Measurements from ENCODE around the gene ABCC10.
"Not testable (repeated sequence)": the region's sequence is repeated elsewhere in the genome, so short reads cannot be mapped to it uniquely, and the experiment has no call there.

ABCC10 gene

GRCh38 chr6:43459535-43459934 is 32.2 kb downstream of the ABCC10 start:
- H3K27me3 ChIP-seq (ENCODE audit: low read depth, low read length), result peaks cover 5% of the 10 kb centered on the region
- no peaks in the 10 kb centered on the region for H3K36me3 ChIP-seq (ENCODE audit: control insufficient read depth in 1 of 2, insufficient read depth in 2 of 2, low read length in 2 of 2)
- peaks cover 0 to 12% of the 10 kb centered on the region in 2 donors for H3K4me1 ChIP-seq (ENCODE audit: control insufficient read depth in 1 of 2, insufficient read depth in 2 of 2, low read length in 2 of 2)
- H3K9me3 ChIP-seq (ENCODE audit: control insufficient read depth in 1 of 2, low read length in 2 of 2), result no peaks in the 10 kb centered on the region
- no peak overlapping the region for H3K4me3 ChIP-seq (ENCODE audit: low read depth in 1 of 2, low read length in 2 of 2)
- no peak overlapping the region for H3K27ac ChIP-seq (ENCODE audit: low read length)

- Histone ChIP-seq H3K27ac (ENCODE audit: low read length) (no peak overlapping the region), H3K4me1 (ENCODE audit: control insufficient read depth in 1 of 2, insufficient read depth in 2 of 2, low read length in 2 of 2) (peaks cover 0 to 8% of the 10 kb centered on the region in 2 donors), H3K4me3 (ENCODE audit: low read depth in 1 of 2, low read length in 2 of 2) (no peak overlapping the region), H3K27me3 (ENCODE audit: low read depth, low read length) (peaks cover 5% of the 10 kb centered on the region), H3K36me3 (ENCODE audit: control insufficient read depth in 1 of 2, insufficient read depth in 2 of 2, low read length in 2 of 2) (no peaks in the 10 kb centered on the region), H3K9me3 (ENCODE audit: control insufficient read depth in 1 of 2, low read length in 2 of 2) (no peaks in the 10 kb centered on the region)
Measured at GRCh38 chr6:43460032-43460431, 32.7 kb downstream of the ABCC10 start.

GRCh38 chr6:43461936-43462335 is 34.6 kb downstream of the ABCC10 start:
- Histone ChIP-seq H3K27me3 (ENCODE audit: low read depth, low read length) (peaks cover 2% of the 10 kb centered on the region), H3K27ac (ENCODE audit: low read length) (no peak overlapping the region), H3K4me1 (ENCODE audit: control insufficient read depth in 1 of 2, insufficient read depth in 2 of 2, low read length in 2 of 2) (no peaks in the 10 kb centered on the region), H3K9me3 (ENCODE audit: control insufficient read depth in 1 of 2, low read length in 2 of 2) (no peaks in the 10 kb centered on the region), H3K36me3 (ENCODE audit: control insufficient read depth in 1 of 2, insufficient read depth in 2 of 2, low read length in 2 of 2) (no peaks in the 10 kb centered on the region), H3K4me3 (ENCODE audit: low read depth in 1 of 2, low read length in 2 of 2) (no peak overlapping the region)

GRCh38 chr6:43464337-43464736 is 37.0 kb downstream of the ABCC10 start:
- H3K36me3 ChIP-seq (ENCODE audit: control insufficient read depth in 1 of 2, insufficient read depth in 2 of 2, low read length in 2 of 2), result no peaks in the 10 kb centered on the region
- no peaks in the 10 kb centered on the region for H3K4me1 ChIP-seq (ENCODE audit: control insufficient read depth in 1 of 2, insufficient read depth in 2 of 2, low read length in 2 of 2)
- no peak overlapping the region for H3K4me3 ChIP-seq (ENCODE audit: low read depth in 1 of 2, low read length in 2 of 2)
- no peaks in the 10 kb centered on the region for H3K9me3 ChIP-seq (ENCODE audit: control insufficient read depth in 1 of 2, low read length in 2 of 2)
- no peak overlapping the region for H3K27ac ChIP-seq (ENCODE audit: low read length)
- no peaks in the 10 kb centered on the region for H3K27me3 ChIP-seq (ENCODE audit: low read depth, low read length)

- Histone ChIP-seq H3K4me3 (ENCODE audit: low read depth in 1 of 2, low read length in 2 of 2) (no peak overlapping the region), H3K4me1 (ENCODE audit: control insufficient read depth in 1 of 2, insufficient read depth in 2 of 2, low read length in 2 of 2) (no peaks in the 10 kb centered on the region), H3K36me3 (ENCODE audit: control insufficient read depth in 1 of 2, insufficient read depth in 2 of 2, low read length in 2 of 2) (no peaks in the 10 kb centered on the region), H3K27ac (ENCODE audit: low read length) (no peak overlapping the region), H3K27me3 (ENCODE audit: low read depth, low read length) (no peaks in the 10 kb centered on the region), H3K9me3 (ENCODE audit: control insufficient read depth in 1 of 2, low read length in 2 of 2) (no peaks in the 10 kb centered on the region)
Measured at GRCh38 chr6:43465948-43466347, 38.6 kb downstream of the ABCC10 start.

- H3K27me3 ChIP-seq (ENCODE audit: low read depth, low read length); H3K27ac ChIP-seq (ENCODE audit: low read length); H3K9me3 ChIP-seq (ENCODE audit: control insufficient read depth in 1 of 2, low read length in 2 of 2); H3K4me3 ChIP-seq (ENCODE audit: low read depth in 1 of 2, low read length in 2 of 2); H3K36me3 ChIP-seq (ENCODE audit: control insufficient read depth in 1 of 2, insufficient read depth in 2 of 2, low read length in 2 of 2); H3K4me1 ChIP-seq (ENCODE audit: control insufficient read depth in 1 of 2, insufficient read depth in 2 of 2, low read length in 2 of 2): not testable (repeated sequence)
Measured at GRCh38 chr6:43467265-43467664, 39.9 kb downstream of the ABCC10 start.

- H3K4me1 ChIP-seq (ENCODE audit: control insufficient read depth in 1 of 2, insufficient read depth in 2 of 2, low read length in 2 of 2), result no peaks in the 10 kb centered on the region
- no peak overlapping the region for H3K4me3 ChIP-seq (ENCODE audit: low read depth in 1 of 2, low read length in 2 of 2)
- H3K36me3 ChIP-seq (ENCODE audit: control insufficient read depth in 1 of 2, insufficient read depth in 2 of 2, low read length in 2 of 2), result no peaks in the 10 kb centered on the region
- no peaks in the 10 kb centered on the region for H3K9me3 ChIP-seq (ENCODE audit: control insufficient read depth in 1 of 2, low read length in 2 of 2)
- H3K27me3 ChIP-seq (ENCODE audit: low read depth, low read length), result no peaks in the 10 kb centered on the region
- H3K27ac ChIP-seq (ENCODE audit: low read length), result no peak overlapping the region
Measured at GRCh38 chr6:43467752-43468151, 40.4 kb downstream of the ABCC10 start.

- no peak overlapping the region for H3K27ac ChIP-seq (ENCODE audit: low read length)
- no peaks in the 10 kb centered on the region for H3K4me1 ChIP-seq (ENCODE audit: control insufficient read depth in 1 of 2, insufficient read depth in 2 of 2, low read length in 2 of 2)
- H3K4me3 ChIP-seq (ENCODE audit: low read depth in 1 of 2, low read length in 2 of 2), result no peak overlapping the region
- no peaks in the 10 kb centered on the region for H3K36me3 ChIP-seq (ENCODE audit: control insufficient read depth in 1 of 2, insufficient read depth in 2 of 2, low read length in 2 of 2)
- H3K27me3 ChIP-seq (ENCODE audit: low read depth, low read length), result no peaks in the 10 kb centered on the region
- no peaks in the 10 kb centered on the region for H3K9me3 ChIP-seq (ENCODE audit: control insufficient read depth in 1 of 2, low read length in 2 of 2)
Measured at GRCh38 chr6:43468240-43468639, 40.9 kb downstream of the ABCC10 start.

- H3K4me1 ChIP-seq (ENCODE audit: control insufficient read depth in 1 of 2, insufficient read depth in 2 of 2, low read length in 2 of 2), result no peaks in the 10 kb centered on the region
- H3K27ac ChIP-seq (ENCODE audit: low read length), result no peak overlapping the region
- no peaks in the 10 kb centered on the region for H3K27me3 ChIP-seq (ENCODE audit: low read depth, low read length)
- H3K9me3 ChIP-seq (ENCODE audit: control insufficient read depth in 1 of 2, low read length in 2 of 2), result no peaks in the 10 kb centered on the region
- no peak overlapping the region for H3K4me3 ChIP-seq (ENCODE audit: low read depth in 1 of 2, low read length in 2 of 2)
- H3K36me3 ChIP-seq (ENCODE audit: control insufficient read depth in 1 of 2, insufficient read depth in 2 of 2, low read length in 2 of 2), result no peaks in the 10 kb centered on the region
Measured at GRCh38 chr6:43468748-43469681, 41.7 kb downstream of the ABCC10 start.

- H3K27ac ChIP-seq (ENCODE audit: low read length), result no peak overlapping the region
- H3K36me3 ChIP-seq (ENCODE audit: control insufficient read depth in 1 of 2, insufficient read depth in 2 of 2, low read length in 2 of 2), result no peaks in the 10 kb centered on the region
- no peaks in the 10 kb centered on the region for H3K9me3 ChIP-seq (ENCODE audit: control insufficient read depth in 1 of 2, low read length in 2 of 2)
- no peaks in the 10 kb centered on the region for H3K4me1 ChIP-seq (ENCODE audit: control insufficient read depth in 1 of 2, insufficient read depth in 2 of 2, low read length in 2 of 2)
- no peak overlapping the region for H3K4me3 ChIP-seq (ENCODE audit: low read depth in 1 of 2, low read length in 2 of 2)
- no peaks in the 10 kb centered on the region for H3K27me3 ChIP-seq (ENCODE audit: low read depth, low read length)
Measured at GRCh38 chr6:43469947-43470346, 42.6 kb downstream of the ABCC10 start.

- Histone ChIP-seq H3K27me3 (ENCODE audit: low read depth, low read length) (no peaks in the 10 kb centered on the region), H3K27ac (ENCODE audit: low read length) (no peak overlapping the region), H3K9me3 (ENCODE audit: control insufficient read depth in 1 of 2, low read length in 2 of 2) (no peaks in the 10 kb centered on the region), H3K4me1 (ENCODE audit: control insufficient read depth in 1 of 2, insufficient read depth in 2 of 2, low read length in 2 of 2) (no peaks in the 10 kb centered on the region), H3K4me3 (ENCODE audit: low read depth in 1 of 2, low read length in 2 of 2) (no peak overlapping the region), H3K36me3 (ENCODE audit: control insufficient read depth in 1 of 2, insufficient read depth in 2 of 2, low read length in 2 of 2) (no peaks in the 10 kb centered on the region)
Measured at GRCh38 chr6:43471399-43471798, 44.1 kb downstream of the ABCC10 start.

- no peak overlapping the region for H3K27ac ChIP-seq (ENCODE audit: low read length)
Measured at GRCh38 chr6:43472515-43472914, 45.2 kb downstream of the ABCC10 start.

More at GRCh38 chr6:43472515-43472914, 45.2 kb downstream of the ABCC10 start:
- Histone ChIP-seq H3K4me3 (ENCODE audit: low read depth in 1 of 2, low read length in 2 of 2) (no peak overlapping the region), H3K4me1 (ENCODE audit: control insufficient read depth in 1 of 2, insufficient read depth in 2 of 2, low read length in 2 of 2) (peaks cover 0 to 3% of the 10 kb centered on the region in 2 donors), H3K27me3 (ENCODE audit: low read depth, low read length) (no peaks in the 10 kb centered on the region), H3K9me3 (ENCODE audit: control insufficient read depth in 1 of 2, low read length in 2 of 2) (no peaks in the 10 kb centered on the region), H3K36me3 (ENCODE audit: control insufficient read depth in 1 of 2, insufficient read depth in 2 of 2, low read length in 2 of 2) (no peaks in the 10 kb centered on the region)
